Nephron progenitor cell (in vitro differentiated cells): ENCODE measurements around the gene ABL1.

Experiments used
- DNase-seq: peaks from one replicate; pipeline ENCODE4 v3.0.0; 2021
- H3K27ac Mint-ChIP-seq: 2 replicates; pipeline ENCODE4 v1.8.0; 2021; ENCODE audit warnings: mild to moderate bottlenecking, moderate library complexity, mixed read lengths
- H3K27me3 Mint-ChIP-seq: 2 replicates; pipeline ENCODE4 v1.8.0; 2021; ENCODE audit warnings: mild to moderate bottlenecking, low read depth, mixed read lengths; ENCODE audit not compliant: poor library complexity
- H3K36me3 Mint-ChIP-seq: 2 replicates; pipeline ENCODE4 v1.8.0; 2021; ENCODE audit warnings: low read depth, mixed read lengths
- H3K4me1 Mint-ChIP-seq: 2 replicates; pipeline ENCODE4 v1.8.0; 2021; ENCODE audit warnings: mixed read lengths
- H3K4me3 Mint-ChIP-seq: 2 replicates; pipeline ENCODE4 v1.8.0; 2021; ENCODE audit warnings: mild to moderate bottlenecking, moderate library complexity, mixed read lengths
- H3K9me3 Mint-ChIP-seq: 2 replicates; pipeline ENCODE4 v1.8.0; 2021; ENCODE audit warnings: mild to moderate bottlenecking, moderate library complexity, mixed read lengths
- TF ChIP-seq, protein P1 (sequence below): fragments of 200-600 bp; sonication (generic); IDR thresholded peaks from 2 replicates; pipeline ENCODE4 v1.5.0; 2021; ENCODE audit warnings: antibody characterized with exemption

Gene ABL1

GRCh38 chr9:130934246-130934645, 99.2 kb downstream of the ABL1 start:
- DNase-seq, result no peak
- Mint-ChIP-seq H3K27ac (no peak overlapping the region), H3K9me3 (no peaks in the 10 kb centered on the region), H3K27me3 (peaks cover 58% of the 10 kb centered on the region), H3K36me3 (no peaks in the 10 kb centered on the region), H3K4me1 (peaks cover 46% of the 10 kb centered on the region), H3K4me3 (no peak overlapping the region)
- TF ChIP-seq, protein P1, sequence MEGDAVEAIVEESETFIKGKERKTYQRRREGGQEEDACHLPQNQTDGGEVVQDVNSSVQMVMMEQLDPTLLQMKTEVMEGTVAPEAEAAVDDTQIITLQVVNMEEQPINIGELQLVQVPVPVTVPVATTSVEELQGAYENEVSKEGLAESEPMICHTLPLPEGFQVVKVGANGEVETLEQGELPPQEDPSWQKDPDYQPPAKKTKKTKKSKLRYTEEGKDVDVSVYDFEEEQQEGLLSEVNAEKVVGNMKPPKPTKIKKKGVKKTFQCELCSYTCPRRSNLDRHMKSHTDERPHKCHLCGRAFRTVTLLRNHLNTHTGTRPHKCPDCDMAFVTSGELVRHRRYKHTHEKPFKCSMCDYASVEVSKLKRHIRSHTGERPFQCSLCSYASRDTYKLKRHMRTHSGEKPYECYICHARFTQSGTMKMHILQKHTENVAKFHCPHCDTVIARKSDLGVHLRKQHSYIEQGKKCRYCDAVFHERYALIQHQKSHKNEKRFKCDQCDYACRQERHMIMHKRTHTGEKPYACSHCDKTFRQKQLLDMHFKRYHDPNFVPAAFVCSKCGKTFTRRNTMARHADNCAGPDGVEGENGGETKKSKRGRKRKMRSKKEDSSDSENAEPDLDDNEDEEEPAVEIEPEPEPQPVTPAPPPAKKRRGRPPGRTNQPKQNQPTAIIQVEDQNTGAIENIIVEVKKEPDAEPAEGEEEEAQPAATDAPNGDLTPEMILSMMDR, result no peak

DNA sequence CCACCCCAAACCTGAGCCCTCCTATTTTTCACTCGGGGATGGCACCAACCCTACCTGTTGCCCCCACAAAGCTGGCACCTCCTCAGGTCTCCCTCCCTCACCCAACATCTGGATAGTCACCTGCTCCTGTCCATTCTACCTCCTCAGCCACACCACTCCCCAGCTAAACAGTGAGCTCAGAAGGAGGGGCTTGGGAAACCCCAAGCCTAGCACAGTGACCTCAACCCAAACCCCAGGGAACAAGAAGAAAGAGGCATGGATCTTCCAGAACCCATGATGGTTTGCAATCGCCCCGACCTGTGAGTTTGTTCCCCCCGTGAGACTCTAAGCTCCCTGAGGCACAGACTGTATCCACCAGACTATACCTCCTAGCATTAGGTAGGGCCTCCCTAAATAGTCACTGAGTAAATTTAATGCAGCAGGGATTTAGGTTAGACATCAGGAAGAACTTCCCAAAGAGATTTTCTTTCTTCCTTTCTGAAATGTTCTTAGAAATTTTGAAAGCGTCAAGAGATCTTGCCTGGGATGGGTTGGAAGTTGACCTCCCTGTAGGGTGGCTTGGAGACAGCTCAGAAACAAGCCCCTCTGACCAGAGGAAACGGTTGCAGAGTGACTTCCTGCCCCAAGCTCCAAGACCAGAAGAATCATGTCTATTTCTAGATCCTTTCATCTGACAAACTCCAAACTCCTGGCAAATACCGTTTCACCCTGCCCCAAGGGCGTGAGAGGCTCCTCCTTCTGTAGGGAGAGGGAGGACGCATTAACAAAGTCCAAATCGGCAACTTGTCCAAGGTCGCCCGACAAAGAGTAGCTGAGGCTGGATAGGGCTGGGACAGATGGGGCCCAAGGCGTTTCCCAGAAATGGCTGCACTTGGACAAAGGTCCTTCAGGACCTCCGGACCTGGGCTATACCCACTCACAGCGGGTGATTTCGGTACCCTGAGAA, 99.9 kb downstream of the ABL1 start:
- H3K27ac Mint-ChIP-seq, result no peak overlapping the region
- peaks cover 43% of the 10 kb centered on the region for H3K4me1 Mint-ChIP-seq
- H3K9me3 Mint-ChIP-seq, result no peaks in the 10 kb centered on the region
- H3K27me3 Mint-ChIP-seq, result peaks cover 64% of the 10 kb centered on the region
- H3K4me3 Mint-ChIP-seq, result no peak overlapping the region
- TF ChIP-seq, protein P1, result no peak
- no peak for DNase-seq
- no peaks in the 10 kb centered on the region for H3K36me3 Mint-ChIP-seq

DNA sequence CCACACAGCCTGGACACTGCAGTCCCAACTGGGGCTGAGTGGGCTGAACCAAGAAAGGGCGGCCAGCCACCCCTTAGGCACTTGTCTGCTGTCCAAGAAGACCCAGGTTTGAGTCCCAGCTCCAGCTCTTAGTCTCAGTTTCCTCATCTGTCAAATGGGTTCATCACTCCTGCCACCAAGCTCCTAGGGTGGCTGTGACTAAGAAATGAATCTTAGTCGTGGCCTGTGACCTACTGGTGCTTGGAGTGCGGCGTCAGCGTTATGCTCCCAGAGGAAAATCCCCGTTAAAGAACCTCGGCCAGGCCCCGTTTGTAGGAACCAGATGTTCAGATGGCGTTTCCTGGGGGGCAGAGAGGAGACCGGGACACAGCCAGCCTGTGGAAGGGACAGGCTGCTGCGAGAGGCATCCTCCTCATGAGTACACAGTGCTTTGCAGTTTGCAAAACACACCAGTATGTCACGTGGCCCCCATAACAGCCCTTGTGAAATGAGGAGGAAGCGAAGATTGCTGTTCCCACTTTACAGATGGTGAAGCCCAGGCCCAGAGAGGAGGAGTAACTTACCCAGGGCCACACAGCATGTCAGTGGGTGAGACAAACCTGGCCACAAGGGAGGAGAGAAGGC, 100.7 kb downstream of the ABL1 start:
- Mint-ChIP-seq H3K4me3 (no peak overlapping the region), H3K36me3 (no peaks in the 10 kb centered on the region), H3K27me3 (peaks cover 71% of the 10 kb centered on the region), H3K4me1 (peaks cover 39% of the 10 kb centered on the region), H3K9me3 (no peaks in the 10 kb centered on the region), H3K27ac (no peak overlapping the region)
- TF ChIP-seq, protein P1, result no peak
- DNase-seq, result no peak

- H3K9me3 Mint-ChIP-seq, result no peaks in the 10 kb centered on the region
- H3K27me3 Mint-ChIP-seq, result peaks cover 76% of the 10 kb centered on the region
- peak overlapping the region; percentile 74 for H3K4me3 Mint-ChIP-seq
- TF ChIP-seq, protein P1, result no peak
- H3K36me3 Mint-ChIP-seq, result no peaks in the 10 kb centered on the region
- no peak overlapping the region for H3K27ac Mint-ChIP-seq
- H3K4me1 Mint-ChIP-seq, result peaks cover 37% of the 10 kb centered on the region
- peak; percentile 56 for DNase-seq
These were observed 101.4 kb downstream of the ABL1 start for GRCh38 chr9:130936285-130937117.
